GM10266 (cell line): ENCODE data around the gene CENPB.

Experiments
- DNase-seq: peaks from one replicate; pipeline ENCODE4 v3.0.0; 2012; ENCODE audit errors: extremely low spot score
- TF ChIP-seq, protein P1 (sequence below): IDR thresholded peaks from 2 replicates; pipeline ENCODE4 v1.5.1; 2012; ENCODE audit warnings: mild to moderate bottlenecking, low read depth; ENCODE audit not compliant: control insufficient read depth, insufficient read depth; ENCODE audit errors: missing control alignments

Gene CENPB

DNA sequence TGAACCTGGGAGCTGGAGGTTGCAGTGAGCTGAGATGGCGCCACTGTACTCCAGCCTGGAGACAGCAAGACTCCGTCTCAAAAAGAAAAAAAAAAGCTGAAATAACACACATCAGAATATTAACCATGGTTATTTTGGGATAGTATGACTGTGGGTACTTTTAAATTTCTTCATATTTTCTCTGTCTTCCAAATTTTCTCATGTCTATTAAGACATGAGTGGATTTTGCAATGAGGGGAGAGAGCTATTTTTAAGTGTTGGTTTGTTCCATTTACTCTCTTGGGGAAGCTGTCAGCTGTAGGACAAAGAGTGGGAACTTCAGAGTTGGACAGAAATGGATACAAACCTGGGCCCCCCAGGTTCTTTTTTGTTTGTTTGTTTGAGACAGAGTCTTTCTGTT, 29.3 kb downstream of the CENPB start:
- TF ChIP-seq, protein P1, sequence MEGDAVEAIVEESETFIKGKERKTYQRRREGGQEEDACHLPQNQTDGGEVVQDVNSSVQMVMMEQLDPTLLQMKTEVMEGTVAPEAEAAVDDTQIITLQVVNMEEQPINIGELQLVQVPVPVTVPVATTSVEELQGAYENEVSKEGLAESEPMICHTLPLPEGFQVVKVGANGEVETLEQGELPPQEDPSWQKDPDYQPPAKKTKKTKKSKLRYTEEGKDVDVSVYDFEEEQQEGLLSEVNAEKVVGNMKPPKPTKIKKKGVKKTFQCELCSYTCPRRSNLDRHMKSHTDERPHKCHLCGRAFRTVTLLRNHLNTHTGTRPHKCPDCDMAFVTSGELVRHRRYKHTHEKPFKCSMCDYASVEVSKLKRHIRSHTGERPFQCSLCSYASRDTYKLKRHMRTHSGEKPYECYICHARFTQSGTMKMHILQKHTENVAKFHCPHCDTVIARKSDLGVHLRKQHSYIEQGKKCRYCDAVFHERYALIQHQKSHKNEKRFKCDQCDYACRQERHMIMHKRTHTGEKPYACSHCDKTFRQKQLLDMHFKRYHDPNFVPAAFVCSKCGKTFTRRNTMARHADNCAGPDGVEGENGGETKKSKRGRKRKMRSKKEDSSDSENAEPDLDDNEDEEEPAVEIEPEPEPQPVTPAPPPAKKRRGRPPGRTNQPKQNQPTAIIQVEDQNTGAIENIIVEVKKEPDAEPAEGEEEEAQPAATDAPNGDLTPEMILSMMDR = no peak
- DNase-seq = no peak

DNA sequence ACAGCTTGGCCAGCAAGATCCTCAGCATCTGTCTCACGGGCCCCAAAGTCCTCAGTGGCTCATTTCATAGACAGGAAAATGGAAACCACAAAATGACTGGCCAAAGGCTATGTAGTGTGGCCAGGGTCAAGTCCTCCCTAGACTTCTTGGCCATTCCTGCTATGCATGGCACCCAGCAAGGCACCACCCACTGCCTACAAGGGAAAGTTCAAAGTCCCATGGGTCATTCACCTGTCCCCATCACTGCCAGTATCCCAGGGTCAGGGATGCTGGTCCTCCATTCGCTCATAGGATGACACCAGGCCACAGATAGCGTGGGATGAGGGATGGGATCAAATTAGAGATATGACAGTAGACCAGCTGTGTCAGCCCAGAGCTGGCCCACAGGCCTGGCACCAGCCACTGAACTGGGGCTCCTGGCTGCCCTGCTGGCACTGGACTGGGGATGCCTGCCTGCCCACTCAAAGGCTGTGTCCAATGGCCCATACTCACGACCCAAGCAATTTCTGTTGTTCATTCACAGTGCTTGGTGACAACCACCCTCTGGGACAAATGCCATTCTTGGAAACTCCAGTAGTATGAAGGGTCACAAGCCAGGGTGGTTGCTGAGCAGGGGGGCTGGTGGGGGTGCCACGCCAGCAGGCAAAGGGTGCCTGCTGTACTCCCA, 30.6 kb downstream of the CENPB start:
- TF ChIP-seq, protein P1 = no peak
- no peak for DNase-seq

DNA sequence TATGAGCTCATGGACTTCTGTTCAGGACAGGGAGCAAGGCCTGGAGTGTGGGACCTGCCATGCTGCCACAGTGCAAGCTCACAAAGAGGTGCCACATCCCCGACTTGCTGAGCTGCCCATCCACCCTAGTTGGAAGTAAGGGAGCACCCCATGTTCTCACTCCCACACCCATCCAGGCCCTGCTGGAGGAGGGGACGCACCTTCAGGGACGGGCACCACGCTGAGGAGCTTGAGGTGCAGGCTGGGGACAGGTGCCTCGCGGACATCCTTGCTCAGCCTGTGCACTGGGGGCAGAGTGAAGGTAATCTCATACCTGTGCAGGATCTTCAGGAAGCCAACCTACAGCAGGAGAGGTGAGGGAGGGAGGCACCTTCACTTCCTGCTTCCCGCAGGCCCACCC, 31.3 kb downstream of the CENPB start:
- DNase-seq = no peak

DNA sequence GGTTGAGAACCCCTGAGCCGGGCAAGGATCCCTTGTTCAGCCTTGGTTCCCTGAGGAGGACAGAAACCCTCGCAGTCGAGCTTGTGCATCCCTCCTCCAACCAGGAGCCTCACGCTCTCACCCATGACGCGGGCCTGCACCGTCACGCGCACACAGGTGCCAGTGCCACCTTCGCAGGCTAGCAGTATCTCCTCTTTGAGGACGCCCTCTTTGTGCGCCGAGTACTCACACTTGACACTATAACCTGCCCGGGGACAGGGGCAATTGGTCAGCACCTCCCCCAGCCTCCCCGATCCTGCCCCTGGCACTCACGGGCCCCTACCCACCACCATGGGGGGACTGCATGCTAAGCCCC, 32.3 kb downstream of the CENPB start:
- no peak for DNase-seq
- TF ChIP-seq, protein P1 = no peak

More for the DNA sequence above, 31.3 kb downstream of the CENPB start:
- TF ChIP-seq, protein P1 = no peak

DNA sequence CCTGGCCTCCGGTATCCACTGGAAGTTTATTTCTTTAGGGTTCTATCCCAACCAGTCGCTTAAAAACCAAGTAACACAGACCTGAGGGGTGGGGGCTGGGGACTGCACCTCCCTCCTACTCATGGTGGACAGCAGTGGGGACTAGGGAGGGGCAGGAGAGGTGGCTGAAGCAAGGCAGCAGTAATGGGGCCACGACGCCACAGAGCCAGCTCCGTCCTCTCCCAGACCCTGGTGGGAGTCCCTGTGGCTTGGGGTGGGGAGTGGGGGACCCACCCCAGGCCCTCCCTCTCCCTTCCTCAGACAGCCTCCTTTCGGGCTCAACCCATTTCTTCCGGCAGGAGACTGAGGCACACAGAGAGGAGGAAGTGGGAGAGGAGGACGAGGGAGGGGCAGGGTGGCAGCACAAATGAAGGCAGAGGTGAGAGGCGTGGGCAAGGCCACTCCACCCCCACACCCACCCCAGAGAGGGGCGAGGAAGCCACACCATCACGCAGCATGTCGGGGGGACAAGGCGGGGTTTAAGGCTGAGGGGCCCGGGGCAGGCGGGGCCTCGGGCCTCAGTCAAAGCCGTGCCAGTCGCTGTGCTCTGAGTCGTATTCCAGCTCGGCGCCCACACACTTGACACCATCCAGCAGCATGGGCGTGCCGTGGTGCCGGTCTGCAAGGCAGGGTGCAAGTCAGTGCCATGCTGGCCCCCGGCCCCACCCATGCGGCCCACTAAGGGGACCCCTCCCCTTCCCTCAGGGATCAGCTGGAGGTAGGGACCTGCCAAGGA, 32.9 kb downstream of the CENPB start:
- no peak for DNase-seq
- TF ChIP-seq, protein P1 = no peak

DNA sequence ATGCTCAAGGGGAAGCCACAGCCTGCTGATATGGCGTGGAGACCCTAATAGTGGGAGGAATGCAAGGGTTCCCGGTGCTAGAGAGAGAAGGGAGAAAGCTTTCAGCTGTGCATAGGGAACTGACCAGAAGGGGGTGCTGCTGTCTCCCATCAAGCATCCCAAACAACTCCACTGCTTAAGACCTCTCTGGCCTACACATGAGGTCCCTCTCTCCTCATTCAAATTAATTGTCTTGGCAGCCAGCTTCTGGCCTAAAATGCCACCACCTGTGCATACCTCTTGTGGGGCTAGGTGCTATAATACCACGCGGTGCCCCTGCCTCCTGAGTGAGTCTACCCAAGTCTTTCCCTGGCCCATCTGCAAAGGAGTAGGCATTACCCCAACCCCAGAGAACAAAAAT, 33.4 kb downstream of the CENPB start:
- DNase-seq = peak; percentile 87
- TF ChIP-seq, protein P1 = peak; percentile 74

DNA sequence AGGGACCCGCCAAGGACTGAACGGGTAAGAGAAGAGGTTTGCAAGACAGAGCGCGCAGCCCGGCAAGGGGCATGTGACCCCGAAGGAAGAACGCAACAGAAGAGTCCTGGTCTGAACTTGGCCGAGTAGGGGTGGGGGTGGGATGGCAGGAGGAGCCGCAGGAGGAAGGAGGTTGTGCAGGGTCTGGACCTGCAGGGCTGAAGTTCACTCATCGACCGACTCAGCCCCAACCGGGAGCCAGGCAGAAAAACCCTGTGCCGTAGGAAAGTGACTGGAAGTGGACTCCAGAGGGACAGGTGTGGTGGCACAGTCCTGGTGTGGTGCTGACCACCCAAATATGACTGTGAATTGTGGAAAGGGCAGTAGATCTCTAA, 34.2 kb downstream of the CENPB start:
- no peak for DNase-seq
- TF ChIP-seq, protein P1 = no peak
